HG02571 (cell line): ENCODE results near the gene ZBTB38.

Experiments used
- ATAC-seq: cut with Tn5 transposase; IDR thresholded peaks from one replicate; pipeline ENCODE4 v1.9.1; 2021; ENCODE audit warnings: mild to moderate bottlenecking, moderate library complexity; ENCODE audit not compliant: unreplicated experiment

Gene ZBTB38

DNA sequence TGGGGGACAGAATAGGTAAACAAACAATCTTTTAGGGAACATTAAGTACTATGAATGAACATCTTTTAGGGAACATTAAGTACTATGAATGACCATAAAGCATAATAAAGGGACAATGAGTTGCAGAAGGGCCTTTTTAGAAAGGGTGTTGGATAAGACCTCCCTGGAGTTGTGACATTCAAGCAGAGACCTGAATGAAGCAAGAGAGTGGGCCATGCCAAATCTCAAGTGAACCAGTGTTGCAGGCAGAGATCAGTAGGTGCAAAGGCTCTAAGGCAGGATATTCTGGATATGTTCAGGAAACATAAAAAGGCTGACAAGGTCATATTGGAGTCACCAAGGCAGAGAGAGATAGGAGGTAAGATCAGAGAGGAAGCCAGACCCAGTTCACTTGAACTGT, 29.4 kb upstream of the ZBTB38 start:
- no peak for ATAC-seq

DNA sequence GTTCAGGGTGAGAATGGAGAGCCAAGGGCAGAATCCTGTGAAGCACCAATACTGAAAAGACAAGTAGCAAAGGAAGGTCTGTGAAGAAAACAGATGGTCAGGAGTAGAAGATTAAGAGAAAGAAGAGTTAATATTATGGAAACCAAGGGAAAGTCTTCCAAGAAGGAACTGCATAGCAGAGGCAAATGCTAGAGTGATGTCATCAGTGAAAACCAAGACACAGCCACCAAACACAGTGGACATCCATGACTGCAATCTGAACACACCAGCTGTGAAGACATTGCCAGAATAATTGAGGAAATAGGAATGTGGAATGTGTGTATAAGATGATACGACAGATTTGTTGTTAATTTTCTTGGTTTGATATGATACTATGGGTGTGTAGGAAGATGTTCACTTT, 26.8 kb upstream of the ZBTB38 start:
- no peak for ATAC-seq

DNA sequence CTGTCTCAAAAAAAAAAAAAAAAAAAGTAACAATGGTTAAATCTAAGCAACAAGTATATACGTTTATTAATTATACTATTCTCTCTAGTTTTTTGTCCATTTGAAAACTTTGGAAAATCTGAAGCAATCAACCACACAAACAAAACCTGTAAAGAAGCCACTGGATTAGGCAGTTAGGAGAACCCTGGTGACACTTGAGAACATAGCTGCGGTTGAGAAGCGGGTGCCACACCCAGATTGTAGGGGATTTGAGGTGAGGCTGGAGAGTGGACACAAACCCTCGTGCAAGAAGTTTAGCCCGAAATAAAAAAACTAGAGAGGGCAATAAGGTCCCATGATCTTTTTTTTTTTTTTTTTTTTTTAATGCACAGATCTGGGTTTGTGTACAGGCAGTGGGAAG, 25.9 kb upstream of the ZBTB38 start:
- ATAC-seq, result no peak

DNA sequence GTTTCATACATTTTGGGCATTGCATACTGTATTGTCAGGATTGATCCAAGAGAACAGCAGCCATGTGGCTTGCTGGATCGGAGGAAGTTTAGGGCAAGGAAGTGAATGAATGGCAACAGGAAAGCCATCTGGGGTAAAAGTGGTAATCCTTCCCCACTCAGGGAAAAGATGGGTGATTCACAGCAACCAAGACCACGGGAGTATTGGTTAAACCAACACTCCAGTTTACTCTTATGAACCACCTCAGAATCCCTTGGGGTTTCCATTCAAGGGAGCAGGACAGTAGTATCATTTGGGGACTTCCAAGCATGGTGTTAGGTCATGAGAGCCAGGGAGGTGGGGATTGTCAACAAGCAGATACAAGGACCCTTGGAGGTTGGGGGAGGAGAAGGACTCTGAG, 25.2 kb upstream of the ZBTB38 start:
- no peak for ATAC-seq

- ATAC-seq, result no peak
Observed at GRCh38 chr3:141343865-141344271, 24.4 kb upstream of the ZBTB38 start.

DNA sequence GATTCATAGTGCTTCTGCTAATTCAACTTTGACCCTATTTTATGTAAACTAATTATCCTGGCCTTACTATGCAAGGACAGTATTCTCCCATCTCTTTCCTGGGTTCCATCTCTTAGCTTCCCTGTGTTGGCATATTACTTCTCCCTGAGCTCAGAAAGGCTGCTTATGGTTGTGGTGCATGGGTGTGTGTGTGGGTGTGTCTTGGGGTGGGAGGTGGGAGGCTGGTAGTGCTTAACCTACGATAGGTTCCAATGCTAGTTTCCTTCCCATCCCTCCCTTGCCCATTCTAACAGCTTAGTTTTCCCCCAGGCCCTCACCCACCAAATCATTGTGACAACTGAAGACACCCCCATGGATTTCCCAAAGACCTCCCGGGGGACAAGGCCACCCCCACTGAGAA, 22.8 kb upstream of the ZBTB38 start:
- no peak for ATAC-seq

DNA sequence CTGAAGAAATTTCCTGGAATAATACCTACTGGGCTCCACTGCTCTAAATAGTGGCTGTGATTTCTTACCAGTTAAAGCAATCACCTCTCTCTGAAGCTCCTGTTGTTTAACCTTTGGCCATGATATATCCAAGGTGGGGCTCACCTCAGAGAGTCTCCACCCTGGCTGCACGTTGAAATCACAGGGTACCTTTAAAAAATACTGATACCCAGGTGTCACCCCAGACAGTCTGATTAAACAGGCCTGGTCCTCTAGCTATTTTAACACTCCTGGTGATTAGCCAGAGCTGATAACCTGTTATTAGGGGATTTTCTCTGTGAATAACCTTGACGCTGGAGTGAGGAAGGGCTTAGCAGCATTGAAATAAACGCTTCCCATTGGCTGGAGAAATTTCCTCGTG, 22.3 kb upstream of the ZBTB38 start:
- ATAC-seq, result no peak

DNA sequence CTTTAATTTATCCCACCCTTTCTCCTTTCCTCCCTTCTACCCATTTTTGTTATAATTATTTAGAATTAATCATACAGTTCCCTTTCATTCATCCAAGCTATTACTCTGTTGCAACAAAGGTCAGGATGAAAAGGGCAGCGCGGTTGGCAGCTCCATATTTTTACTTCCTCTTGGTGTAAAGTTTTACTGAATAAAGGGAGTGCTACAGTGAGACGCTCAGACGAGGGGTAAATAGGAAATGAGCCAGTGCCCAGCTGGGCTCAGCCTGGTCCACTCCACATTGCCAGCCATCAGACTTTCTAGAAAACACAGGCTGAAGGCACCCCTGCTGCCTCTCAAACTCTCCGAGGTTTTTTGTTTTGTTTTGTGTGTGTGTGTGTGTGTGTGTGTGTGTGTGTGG, 21.9 kb upstream of the ZBTB38 start:
- no peak for ATAC-seq

DNA sequence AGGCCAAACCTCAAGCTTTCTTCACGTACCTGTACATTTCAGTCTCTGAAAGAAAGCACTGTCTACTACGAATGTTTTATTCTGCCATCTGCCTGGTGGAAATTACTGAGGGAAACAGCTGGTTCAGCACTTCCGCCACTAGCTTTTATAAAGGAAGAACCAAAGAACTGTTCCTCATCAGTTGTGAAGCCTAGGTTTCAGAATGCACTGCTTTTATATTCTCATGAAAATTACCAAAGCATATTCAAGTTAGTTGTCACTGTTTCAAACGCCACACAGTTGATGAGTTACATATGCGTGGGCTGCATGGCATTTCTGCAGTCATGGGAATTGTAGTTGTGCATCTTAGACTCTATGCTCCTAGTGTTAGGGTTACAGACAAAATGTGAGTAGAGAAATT, 21.5 kb upstream of the ZBTB38 start:
- no peak for ATAC-seq

- no peak for ATAC-seq
Observed at GRCh38 chr3:141348837-141349236, 19.5 kb upstream of the ZBTB38 start.

- ATAC-seq, result no peak
Observed at GRCh38 chr3:141349711-141350110, 18.6 kb upstream of the ZBTB38 start.

- ATAC-seq, result no peak
Observed at GRCh38 chr3:141350666-141351065, 17.6 kb upstream of the ZBTB38 start.

DNA sequence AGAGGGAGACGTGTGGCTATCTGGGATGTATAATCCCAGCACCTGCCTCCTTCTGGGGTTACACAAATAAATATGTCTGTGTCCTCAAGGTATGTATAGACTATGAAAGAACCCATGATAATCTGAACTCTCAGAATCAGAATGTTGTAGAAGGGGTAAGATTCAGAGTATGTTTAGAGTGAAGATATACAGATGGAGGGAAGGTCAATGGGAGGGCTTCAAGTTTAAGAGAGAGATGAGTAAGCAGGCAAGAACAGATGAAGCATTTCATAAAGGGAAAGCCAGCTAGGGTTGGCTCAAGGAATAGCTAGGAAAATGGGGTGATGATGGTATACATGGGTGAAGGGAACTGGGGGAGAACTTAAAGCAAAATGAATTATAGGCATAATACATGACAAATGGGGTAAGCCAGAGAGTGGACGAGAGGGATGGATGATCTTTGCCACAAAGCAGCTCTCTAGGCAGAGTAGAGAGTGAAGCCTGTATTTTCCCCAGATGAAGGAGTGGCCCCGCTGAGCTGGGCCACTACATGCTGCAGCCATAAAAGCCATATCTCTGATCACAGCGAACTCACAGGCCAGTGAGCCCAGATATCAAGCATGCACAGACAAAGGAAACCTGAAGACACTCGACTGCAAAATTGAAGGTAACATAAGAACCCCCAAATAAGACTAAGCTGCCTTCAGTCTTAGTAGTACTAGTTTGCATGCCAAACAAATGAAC, 15.9 kb upstream of the ZBTB38 start:
- no peak for ATAC-seq

- ATAC-seq, result no peak
Observed at GRCh38 chr3:141353652-141354495, 14.4 kb upstream of the ZBTB38 start.

DNA sequence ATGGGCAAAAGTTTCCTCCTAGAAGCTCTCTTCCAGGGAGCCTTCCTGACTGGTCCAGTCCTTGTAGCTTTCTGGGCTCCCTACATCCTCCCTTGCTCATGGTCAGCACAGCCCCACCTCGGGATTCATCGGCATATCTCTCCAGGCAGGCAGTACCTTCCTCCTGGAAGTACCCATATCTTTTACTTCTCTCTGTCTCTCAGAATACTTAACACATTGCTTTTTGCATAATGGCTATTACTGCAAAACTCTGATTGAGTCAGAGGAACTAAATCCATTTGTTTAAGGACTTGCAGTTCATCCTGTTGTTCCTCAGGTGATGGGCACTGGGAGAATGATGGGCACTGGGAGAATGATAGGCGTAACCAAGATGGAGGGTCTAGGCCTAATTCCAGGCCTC, 13.8 kb upstream of the ZBTB38 start:
- ATAC-seq, result no peak

DNA sequence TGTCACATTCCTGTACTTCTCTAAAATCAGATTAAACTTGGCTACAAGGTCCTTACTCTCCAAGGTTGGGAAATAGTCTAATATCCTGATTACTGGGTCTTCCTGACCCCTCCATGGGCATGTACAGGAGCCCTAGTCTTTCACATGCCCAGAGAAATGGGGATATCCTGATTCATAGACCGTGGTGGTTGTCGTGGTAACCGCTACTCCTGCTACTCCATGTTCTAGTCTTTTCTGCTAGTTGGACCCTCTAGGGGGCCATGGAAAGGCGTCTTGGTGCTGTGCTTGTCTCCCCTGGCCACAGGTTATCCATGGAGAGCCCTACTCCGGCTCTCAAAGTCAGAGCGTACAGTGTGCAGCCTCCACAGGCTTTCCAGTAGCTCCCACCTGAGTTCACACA, 13.1 kb upstream of the ZBTB38 start:
- no peak for ATAC-seq

DNA sequence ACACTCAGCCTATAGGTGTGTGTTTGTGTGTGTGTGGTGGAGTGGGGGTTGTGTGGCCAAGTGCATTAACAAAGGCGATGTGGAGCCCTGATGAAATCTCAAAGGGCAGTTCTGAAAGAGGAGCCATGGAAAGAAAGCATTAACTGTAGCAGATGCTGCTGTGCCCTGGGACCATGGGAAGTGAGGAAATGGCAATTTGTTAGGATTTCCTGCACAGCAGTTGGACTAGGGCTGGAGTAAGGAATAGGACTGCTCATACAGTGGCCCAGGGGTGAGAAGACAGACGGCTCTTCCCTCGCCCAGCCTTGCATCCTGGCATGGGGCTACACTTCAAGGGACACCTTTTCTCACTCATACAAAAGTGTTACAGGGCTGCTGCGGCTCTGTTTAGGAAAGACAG, 12.3 kb upstream of the ZBTB38 start:
- ATAC-seq, result no peak

DNA sequence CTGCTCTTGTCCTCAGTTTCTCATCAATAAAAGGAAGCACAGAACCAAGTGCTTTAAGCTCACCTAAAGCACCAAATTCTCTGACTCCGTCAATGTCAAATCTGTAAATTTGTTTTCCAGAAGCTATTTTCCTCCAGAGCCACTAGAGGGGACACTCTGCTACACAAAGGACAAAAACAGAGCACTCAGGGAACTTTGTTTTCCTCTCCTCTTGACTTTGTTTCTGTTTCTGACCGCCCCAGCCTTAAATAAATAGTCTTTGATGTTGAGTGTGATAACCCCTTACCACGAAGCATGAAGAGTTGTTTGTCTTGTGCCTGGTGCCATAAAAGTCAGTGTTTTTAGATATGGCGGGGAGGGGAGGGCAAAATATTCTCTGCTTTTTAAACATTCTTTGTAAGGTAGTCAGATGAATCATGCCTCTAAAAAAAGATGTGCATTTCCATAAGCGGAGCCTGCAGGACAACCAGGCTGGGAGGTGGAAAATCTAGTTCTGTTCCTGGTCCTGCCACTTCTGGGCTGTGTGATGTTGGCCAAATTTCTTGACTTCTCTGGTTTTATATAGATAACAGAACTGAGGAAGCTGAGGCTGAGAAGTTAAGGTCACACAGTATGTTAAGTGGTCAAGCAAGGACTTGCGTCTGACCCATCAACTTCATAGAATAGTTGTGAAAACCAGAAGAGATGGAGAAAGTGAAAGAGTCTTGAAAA, 7.3 kb upstream of the ZBTB38 start:
- peak; percentile 70 for ATAC-seq

GRCh38 chr3:141362736-141363135, 5.6 kb upstream of the ZBTB38 start:
- no peak for ATAC-seq

DNA sequence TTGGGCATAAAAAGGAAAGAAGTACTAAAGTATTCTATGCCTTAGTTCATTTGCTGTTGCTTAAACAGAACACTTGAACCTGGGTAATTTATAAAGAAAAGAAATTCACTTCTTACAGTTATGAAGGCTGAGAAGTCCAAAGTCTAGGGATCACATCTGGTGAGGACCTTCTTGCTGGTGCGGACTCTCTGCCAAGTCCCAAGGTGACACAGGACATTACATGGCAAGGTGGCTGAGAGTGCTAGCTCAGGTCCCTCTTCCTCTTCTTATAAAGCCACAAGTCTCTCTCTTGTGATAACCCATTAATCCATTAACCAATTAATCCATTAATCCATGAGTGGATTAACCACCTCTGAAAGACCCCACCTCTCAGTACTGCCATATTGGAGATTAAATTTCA, 3.1 kb upstream of the ZBTB38 start:
- ATAC-seq, result no peak

DNA sequence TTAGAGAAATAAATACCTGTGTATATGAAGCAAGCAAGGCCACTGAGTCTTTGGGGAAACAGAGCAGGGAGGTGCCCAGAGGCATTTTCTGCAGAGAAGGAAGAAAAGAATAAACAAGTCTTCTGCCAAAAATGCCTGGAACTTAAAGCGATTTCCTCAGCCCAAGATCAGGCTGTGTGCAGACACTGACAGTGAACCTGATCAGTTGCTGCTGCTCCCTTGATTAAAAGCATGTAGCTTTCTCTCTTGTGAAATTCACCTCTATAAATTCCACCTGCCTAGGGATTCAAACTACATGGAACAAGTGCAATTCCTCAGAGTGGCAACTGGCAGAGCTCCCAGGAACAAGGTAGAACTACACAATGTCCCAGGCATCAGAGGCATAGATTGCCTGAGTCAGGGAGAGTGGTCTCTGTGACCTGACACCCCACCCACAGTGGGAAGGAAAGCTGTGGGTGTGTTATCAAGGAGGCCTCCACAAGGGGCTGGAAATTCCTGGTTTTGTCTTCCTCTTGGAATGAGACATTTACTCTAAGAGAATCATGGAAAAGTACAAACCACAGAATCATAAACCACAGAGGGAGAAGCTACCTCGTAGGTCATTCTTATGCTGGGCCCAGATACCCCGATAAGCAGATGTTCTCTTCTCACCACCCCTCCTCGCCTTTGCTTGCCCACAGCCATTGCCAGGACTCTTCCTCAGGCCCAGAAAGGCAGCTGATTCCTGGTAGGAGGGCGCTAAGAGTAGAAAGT, 1.8 kb upstream of the ZBTB38 start:
- ATAC-seq, result no peak
